Measurements from ENCODE around the gene KLHL8.
"Not testable (repeated sequence)": the region's sequence is repeated elsewhere in the genome, so short reads cannot be mapped to it uniquely, and the experiment has no call there.

Gene KLHL8

DNA sequence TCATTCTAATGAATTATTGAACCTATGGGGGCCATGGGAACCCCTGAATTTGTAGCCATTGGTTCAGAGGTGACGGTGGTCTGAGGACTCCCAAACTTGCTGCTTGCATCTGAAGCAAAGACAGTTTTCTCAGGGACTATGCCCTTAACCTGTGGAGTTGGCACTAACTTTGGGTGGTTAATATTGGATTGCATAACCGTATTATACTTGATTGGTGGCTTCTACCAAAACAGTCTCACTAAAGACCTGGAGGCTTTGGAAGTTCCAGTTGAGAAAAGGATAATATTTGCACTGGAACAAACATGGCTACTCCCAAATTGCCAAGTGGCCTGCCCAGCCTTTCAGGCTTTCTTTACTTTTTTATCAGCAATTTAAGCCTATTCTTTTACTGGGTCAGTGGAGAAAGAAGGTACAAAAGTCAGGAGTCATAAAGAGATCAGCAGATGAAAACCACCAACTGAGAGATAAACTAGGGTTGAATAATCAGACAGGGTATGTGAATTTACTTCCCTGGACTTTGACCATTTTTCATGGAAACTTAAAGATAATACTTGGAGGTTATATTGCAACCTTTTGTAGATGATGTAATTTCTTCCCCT, 7.9 kb upstream of the KLHL8 start:
- DNase-seq (ENCODE audit: low read depth) = no peak

DNA sequence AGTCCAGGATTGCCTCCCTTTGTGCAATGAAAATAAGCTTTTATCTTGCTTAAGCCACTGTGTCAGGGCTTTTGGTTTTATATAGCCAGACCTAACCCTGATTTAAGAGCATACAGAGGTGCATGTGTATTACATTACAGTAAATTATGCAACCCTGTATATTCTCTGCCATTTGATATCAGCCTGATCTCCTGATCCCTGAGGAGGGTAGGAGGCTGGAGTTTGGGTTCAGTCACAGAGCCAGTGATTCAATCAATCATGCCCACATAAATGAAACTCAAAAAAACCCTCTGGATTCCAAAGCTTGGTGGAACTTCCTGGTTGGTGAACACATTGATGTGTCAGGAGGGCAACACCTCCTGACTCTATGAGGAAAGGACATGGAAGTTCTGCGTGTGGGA, 7.3 kb upstream of the KLHL8 start:
- no peak for DNase-seq (ENCODE audit: low read depth)

DNA sequence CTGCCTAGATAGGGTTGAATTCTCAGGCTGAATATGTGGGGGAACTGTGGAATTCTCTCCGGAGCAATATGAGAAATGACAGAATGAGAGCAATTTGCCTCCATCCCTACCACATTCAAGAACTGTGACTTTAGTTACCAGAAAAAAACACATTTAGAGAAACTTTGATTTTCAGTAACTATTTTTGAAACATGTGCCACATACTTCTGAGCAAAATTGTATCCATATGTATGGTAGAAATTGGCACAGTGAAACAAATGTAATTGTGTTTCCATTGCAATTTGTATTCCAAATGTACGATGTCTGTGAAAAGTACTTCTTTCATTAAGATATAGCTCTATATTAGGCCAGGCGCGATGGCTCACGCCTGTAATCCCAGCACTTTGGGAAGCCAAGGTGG, 5.5 kb upstream of the KLHL8 start:
- no peak for DNase-seq (ENCODE audit: low read depth)

DNA sequence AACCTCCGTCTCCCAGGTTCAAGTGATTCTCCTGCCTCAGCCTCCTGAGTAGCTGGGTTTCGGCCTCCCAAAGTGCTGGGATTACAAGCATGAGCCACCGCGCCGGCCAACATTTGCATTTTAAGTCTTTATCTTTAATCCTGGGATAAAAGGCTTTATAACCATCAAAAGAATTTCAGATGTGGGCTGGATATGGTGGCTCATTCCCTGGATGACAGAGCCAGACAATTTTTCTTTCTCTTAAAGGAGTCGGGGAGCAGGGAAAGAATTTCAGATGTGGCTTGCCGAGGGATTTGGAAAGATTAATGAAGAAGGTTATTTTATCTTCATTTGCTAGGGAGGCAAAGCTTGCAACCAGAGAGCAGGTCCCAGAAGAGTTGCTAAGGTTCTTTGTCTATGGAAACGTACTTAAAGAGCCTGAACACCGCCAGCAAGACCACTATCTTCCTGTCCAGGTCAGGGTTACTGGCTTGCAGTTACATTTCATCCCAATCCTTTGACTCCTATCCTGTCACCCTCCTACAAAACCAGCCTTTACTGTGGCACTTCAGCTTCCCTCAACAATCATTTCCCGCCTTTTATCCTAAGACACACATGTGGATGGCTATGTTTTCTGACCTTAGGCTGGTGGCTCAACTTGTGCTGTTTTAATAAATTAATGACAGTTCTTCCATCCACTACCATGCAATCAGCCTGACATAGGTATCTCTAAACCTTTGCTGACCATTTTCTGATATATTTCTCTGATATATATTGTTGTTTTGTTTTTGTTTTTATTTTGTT, 3.9 kb upstream of the KLHL8 start:
- no peak for DNase-seq (ENCODE audit: low read depth)

DNA sequence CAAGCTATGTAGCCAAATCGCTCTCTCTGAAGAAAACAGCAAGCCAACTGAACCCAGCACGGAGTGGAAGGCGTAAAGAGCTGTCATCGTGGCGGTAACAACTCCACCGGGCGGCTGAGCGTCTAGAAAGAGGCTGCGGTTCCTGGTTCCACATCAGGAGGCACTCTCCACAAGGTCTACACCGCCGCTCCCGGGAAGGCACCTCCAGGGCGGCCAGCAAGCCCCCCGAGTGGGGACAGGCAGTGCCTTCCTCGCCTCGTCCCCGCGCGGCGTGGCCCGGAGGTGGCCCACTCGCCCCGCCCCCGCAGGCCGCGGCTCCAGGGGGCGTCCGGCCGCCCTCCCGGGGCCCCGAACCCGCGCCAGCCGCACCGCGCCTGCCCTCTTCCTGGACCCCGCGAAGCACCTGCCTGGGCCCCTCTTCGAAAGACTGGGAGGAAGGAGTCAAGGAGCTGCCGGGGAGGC, 755 bp downstream of the KLHL8 start:
- peak; percentile 27 for DNase-seq (ENCODE audit: low read depth)

DNA sequence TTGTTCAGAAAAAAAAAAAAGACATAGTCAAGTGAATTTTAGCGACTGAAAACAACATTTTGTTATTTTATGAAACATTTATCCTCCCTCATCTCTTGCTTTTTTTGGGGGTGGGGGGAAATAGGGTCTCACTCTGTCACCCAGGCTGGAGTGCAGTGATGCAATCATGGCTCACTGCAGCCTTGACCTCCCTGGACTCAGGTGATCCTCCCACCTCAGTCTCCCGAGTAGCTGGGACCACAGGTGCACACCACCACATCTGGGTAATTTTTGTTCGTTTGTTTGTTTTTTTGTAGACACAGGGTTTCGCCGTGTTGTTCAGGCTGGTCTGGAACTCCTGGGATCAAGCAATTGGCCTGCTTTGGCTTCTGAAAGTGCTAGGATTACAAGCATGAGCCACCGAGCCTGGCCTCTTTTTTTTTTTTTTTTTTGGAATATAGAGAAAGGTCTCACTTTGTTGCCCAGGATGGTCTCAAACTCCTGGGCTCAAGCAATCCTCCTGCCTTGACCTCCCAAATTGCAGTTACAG, 3.1 kb downstream of the KLHL8 start:
- DNase-seq (ENCODE audit: low read depth) = not testable (repeated sequence)

DNA sequence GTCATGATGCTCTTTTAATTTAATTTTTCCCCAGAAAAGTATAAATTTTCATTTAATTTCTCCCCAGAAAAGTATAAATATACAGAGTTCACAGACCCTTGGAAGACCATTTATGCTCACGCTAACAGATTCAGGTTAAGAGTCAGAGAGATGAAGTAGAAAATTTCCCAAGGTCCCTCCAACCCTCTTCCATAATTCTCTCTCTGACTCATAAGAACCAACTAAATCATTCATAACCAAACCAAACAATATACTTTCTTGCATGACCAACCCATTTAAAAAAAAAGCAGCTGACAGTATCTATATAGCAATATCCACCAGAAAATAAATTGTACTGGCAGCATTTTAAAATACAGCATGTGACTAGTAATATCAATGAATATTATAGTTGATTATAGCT, 3.9 kb downstream of the KLHL8 start:
- no peak for DNase-seq (ENCODE audit: low read depth)

DNA sequence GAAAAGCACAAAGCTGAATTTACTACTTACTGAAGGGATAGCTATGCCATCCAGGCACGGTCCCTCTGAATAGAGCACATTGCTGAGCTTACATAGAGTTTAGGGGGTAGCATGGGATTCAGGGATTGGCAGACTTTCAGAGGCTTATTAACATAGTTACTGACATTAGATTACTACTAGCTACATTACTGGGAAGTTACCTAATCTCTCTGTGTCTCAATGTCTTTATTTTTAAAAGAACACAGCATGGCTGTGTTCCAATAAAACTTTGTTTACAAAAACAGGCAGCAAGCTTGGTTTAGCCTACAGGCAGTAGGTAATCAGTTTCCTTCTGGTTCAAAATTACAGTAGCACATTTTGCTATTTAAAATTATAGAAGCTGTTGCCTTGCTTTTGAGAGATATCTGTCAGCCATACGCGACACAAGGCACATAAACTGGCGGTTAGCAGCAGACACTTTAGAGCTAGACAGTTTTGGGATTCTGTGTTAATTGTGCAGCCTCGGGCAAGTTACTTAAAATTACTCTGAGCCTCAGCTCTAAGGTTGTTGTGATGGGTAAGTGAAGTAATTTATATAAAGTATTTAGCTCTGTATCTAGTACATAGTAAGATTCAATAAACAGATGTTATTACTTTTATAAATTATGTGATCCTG, 6.9 kb downstream of the KLHL8 start:
- no peak for DNase-seq (ENCODE audit: low read depth)

DNA sequence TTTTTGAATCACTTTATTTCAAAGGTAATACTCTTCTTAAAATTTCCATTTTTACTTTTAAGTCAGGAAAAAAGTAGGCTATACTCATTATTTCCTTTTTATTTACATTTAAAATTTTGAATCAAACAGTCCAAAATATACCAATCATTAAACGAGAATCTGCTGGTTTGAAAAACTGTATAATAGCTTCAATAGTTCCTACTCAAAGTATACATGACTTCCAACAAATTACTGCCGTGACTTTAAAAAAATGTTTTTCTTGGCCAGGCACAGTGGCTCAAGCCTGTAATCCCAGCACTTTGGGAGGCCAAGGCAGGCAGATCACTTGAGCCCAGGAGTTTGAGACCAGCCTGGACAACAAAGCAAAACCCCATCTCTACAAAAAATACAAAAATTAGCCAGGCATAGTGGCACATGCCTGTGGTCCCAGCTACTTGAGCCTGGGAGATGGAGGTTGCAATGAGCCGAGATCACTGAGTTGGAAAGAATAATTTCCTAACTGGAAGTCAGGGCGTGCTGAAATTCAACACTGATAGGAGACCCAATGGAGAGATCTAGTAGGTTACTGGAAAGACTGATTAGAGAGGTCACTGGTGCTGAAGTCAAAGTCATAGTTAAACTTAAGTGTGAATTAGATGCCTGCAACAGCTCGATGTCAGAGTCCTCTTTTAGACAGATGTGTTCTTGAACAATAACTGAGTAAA, 9.0 kb downstream of the KLHL8 start:
- DNase-seq (ENCODE audit: low read depth) = no peak

DNA sequence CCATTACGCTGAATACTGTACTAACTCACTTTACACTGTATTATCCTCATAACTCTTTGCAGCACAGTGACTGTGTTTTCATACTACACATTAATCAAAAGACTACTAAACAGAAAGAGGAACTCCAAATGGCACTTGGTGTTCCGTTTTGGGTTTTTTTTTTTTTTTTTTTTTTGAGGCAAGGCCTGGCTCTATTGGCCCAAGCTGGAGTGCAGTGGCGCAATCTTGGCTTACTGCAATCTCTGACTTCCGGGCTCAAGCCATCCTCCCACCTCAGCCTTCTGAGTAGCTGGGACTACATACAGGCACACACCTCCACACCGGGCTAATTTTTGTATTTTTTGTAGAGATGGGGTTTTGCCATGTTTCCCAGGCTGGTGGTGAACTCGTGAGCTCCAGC, 10.7 kb downstream of the KLHL8 start:
- no peak for DNase-seq (ENCODE audit: low read depth)

DNA sequence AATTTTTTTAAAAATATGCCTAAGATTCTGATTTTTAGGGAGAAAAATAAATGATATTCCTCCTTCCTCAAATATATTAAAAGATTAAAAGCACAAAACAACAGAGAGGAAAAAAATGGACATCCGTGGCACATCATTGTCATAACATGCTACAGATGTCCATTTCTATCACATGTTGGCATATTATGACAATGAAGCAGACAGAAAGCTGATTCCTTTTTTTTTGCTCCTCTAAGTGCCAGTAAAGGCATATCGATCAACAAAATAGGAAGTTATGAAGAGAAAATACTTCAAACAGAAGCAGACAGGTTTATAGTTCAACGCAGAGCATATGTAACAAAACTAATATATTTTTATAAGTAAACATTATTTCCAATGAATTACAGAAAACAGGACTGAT, 11.2 kb downstream of the KLHL8 start:
- DNase-seq (ENCODE audit: low read depth) = no peak

DNA sequence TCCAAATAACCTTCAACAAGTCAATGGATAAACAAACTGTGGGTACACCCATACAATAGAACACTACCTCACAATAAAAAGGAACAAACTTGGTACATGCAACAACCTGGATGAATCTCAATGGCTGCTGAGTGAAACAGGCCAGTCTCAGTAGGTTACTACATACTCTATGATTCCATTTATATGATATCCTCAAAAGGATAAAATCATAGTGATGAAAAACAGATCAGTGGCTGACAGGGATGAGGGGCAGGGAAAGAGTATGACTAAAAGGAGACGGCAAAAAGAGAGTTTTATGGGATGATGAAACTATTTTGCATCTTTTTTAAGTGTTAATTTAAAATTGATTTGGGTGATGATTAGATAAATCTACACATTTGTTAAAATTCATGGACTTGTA, 15.9 kb downstream of the KLHL8 start:
- DNase-seq (ENCODE audit: low read depth) = no peak

DNA sequence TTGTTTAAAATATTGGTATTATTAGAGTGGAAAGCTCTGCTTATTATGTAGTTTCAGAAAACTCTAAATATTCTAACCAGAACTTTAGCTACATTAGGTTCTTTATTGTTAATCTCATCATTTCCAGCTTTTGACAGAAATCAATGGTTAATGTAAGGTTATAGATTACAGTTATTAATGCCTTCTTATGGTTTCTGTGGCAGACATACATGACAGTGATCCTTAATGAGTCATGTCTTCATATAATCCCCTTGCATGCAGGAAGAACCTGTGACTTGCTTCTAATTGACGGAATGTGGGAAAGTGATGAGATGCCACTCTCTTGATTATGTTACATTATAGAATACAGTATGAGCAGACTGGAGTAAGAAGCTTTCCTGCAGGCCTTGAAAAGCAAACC, 23.5 kb downstream of the KLHL8 start:
- DNase-seq (ENCODE audit: low read depth) = no peak

DNA sequence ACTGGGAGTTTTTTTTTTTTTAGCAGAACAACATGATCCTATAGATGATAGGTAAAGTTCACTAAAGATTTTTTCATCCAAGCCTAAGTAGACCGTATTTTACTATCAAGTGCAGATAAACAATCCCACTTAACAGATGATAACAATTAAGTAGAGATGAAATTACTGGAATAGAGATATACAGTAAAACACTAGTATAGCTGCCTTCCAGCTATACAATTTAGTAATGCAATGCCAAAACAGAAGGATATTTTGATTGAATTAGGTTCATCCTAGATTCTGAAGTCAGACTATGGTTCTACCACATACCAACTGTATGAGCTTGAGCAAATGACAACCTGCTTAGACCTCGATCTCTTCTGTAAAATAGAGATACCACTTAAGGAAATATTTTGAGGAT, 24.3 kb downstream of the KLHL8 start:
- no peak for DNase-seq (ENCODE audit: low read depth)

DNA sequence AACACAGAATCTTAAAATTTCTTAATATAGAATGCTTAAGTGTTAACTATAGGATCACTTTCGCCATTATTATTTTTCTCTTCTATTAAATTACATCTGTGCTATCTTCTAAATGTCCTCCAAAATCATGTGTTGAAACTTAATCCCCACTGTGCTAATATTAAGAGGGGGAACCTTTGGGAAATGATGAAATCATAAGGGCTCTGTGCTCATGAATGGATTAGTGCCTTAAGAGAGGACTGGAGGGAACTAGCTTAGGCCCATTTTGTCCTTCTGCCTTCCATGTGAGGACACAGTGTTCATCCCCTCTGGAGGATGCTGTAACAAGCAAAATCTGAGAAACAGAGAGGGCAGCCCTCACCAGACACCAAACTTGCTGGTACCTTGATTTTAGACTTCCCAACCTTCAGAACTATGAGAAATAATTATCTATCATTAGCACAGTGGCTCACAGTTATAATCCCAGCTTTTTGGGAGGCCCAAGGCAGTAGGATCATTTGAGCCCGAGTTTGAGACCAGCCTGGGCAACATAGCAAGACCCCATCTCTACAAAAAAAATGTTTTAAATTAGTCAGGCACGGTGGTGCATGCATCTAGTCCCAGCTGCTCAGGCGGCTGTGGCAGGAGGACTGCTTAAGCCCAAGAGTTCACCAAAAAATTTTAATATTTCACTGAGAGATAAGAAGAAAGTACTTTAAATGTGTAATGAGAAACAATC, 26.3 kb downstream of the KLHL8 start:
- DNase-seq (ENCODE audit: low read depth) = no peak

DNA sequence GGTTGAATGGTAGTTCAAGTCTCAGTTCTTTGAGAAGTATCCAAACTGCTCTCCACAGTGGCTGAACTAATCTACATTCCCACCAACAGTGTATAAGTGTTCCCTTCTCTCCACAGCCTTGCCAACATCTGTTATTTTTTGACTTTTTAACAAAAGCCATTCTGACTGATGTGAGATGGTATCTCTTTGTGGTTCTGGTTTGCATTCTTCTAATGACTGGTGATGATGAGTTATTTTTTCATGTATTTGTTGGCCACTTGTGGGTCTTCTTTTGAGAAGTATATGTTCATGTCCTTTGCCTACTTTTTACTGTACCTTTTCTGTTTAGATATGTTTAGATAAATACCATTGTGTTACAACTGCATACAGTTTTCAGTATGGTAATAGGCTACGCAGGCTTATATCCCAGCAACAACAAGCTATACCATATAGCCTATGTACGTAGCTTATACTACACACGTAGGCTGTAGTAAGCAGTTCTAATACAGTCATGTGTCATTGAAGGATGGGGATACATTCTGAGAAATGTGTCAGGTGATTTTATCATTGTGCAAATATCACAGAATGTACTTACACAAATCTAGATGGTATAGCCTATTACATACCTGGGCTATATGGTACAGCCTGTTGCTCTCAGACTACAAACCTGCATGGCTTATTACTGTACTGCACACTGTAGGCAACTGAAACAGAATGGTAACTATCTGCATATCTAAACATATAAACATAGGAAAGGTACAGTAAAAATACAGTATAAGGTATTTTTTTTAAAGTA, 28.1 kb downstream of the KLHL8 start:
- DNase-seq (ENCODE audit: low read depth) = no peak

DNA sequence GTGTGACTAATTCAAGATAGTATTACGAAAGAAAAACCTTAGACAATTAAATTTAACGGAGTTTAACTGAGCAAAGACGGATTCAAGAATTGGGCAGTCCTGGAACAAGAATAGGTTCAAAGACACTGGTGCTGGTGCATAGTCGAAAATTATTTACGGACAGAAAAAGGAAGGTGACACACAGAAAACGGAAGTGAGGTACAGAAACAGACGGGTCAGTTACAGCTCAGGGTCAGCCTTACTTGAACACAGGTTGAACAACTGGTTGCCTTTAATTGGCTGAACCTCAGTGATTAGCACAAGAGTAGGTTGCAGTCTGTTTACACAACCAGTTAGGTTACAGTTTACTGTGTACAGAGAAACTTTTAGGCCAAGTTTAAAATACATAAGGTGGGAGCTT, 31.5 kb downstream of the KLHL8 start:
- DNase-seq (ENCODE audit: low read depth) = no peak

DNA sequence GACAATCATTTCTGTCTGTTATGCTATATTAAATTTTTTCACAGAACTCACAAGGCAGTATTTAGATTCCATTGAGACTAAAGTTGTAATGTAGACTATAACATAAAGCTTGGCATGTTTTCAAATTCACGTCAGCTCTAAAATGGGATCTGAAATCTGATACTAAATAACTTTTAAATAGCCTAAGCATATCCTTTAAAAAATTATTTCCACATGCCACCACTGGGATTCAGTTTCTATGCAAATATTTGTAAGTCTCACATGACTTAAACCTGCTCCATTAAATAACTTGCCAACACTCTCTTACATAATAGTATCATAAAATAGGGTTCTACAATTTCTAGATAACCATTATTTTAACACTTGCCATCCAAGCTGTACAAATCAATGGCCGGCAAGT, 32.4 kb downstream of the KLHL8 start:
- DNase-seq (ENCODE audit: low read depth) = no peak

DNA sequence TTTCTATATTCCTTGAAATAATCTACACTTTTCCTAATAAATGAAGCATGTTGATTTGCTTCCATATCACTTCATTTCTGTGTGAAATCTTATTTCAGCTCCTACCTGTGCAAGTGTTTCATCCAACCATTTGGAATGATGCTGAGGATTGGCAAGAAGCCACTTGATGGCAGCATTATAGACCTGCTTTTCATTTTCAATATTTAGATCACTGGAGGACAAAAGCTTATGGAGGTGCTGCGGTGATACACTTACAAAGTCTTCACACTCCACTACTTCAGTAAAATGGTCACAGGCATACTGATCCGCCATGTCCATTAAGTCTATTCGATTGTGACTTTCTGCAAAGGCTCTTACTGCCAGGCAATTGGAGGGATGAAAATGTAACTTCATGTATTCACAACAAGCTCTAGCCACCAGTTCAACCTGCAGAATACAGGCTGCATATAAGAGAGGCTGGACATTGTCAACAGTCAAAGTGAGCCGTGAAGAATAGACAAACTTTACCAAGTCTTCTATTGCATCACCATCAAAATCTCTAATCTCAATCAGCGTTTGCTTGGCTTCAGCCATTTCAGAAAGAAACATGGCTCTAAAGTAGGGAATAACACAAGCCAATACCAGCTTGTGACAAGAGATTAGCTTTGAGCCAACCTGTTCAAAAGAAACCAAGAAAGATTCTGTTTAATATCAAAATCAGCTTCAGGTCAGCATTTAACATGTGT, 35.1 kb downstream of the KLHL8 start:
- DNase-seq (ENCODE audit: low read depth) = no peak

DNA sequence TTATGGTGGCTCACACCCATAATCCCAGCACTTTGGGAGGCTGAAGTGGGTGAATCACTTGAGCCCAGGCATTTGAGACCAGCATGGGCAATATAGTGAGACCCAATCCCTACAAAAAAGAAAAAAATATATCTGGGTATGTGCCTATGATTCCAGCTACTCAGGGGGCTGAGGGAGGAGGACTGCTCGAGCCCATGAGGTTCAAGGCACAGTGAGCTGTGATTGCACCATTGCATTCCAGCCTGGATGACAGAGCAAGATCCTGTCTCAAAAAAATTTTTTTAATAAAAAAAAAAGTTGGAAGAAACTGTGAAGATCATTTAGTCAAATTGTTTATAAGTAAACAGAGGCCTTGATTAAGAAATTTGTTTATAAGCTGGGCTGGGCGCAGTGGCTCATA, 39.7 kb downstream of the KLHL8 start:
- no peak for DNase-seq (ENCODE audit: low read depth)
